Measurements from ENCODE around the gene LACTB.
A peak's percentile ranks its signal among the peaks of the same experiment; 100 is the strongest.

Gene LACTB, protein sequence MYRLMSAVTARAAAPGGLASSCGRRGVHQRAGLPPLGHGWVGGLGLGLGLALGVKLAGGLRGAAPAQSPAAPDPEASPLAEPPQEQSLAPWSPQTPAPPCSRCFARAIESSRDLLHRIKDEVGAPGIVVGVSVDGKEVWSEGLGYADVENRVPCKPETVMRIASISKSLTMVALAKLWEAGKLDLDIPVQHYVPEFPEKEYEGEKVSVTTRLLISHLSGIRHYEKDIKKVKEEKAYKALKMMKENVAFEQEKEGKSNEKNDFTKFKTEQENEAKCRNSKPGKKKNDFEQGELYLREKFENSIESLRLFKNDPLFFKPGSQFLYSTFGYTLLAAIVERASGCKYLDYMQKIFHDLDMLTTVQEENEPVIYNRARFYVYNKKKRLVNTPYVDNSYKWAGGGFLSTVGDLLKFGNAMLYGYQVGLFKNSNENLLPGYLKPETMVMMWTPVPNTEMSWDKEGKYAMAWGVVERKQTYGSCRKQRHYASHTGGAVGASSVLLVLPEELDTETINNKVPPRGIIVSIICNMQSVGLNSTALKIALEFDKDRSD

DNA sequence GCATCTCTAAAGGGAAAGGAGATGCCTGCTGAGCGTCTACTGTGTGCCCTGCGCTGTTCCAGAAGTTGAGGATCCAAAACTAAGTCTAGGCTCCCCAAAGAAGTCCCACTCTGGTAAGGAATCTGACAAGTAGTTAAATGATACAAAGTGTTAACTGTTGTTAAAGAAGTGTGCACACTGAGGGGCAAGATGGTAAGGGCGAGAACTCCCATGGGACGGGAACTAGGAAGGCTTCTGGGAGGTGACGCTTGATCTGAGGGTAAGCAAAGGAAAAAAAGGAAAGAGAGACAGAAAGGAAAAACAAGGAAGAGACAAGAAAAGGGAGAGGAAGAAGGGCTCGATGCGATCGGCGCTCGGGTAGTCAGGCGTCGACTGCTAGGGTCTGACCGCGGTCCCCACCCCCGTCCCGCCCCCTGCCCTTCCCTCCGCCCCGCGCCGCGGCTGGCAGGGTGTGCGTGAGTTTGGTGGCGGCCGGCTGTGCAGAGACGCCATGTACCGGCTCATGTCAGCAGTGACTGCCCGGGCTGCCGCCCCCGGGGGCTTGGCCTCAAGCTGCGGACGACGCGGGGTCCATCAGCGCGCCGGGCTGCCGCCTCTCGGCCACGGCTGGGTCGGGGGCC, at the start of gene LACTB:
Gene LACTB, plus strand, starts transcription at position 480 of the 620 bp plus-strand sequence. Its CDS starts 11 bp downstream, at position 491.
- no peak for TF ChIP-seq JUND (IDR thresholded peaks at IDR 0.05; ENCODE audit: low read depth)
- DNase-seq (ENCODE audit: low read depth in 1 of 2, low spot score in 1 of 2): peak; percentile 67 to 94
- in situ Hi-C loops (cut with HindIII; ENCODE audit: low pct_unique_long_range_greater_than_20kb, low sequenced_read_pairs): no loop called here

DNA sequence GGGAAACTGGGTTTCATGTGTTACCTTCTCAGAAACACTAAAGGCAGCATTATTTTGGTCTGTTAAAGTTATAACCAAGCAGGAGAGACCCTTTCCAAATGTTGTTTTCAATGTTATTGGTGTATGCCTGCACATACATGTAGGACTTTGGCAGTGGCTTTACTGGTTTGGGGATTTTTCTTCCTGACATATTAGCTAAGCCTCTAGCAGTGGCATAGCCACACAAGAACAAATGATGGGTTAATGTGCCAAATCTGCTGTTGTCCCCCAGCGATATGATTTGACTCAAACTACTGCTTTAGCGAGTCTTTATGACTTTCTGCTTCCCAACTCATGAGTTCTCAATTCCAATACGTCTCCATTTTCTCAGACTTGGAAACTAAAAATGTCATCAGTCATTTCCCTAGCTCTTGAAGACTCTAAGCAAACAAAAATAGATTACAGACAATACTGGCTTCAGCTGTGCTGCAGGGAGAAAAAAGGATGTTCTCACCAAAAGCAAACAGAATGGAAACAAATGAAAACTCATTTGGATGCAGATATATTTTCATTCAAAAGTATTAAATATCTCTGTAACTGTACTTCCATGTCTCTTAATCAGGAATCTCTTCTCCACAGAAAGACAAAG, 49.5 kb upstream of the LACTB start:
- in situ Hi-C loops (cut with HindIII; ENCODE audit: low pct_unique_long_range_greater_than_20kb, low sequenced_read_pairs): no loop called here
- no peak for DNase-seq (ENCODE audit: low read depth in 1 of 2, low spot score in 1 of 2)
- no peak for TF ChIP-seq JUND (IDR thresholded peaks at IDR 0.05; ENCODE audit: low read depth)

DNA sequence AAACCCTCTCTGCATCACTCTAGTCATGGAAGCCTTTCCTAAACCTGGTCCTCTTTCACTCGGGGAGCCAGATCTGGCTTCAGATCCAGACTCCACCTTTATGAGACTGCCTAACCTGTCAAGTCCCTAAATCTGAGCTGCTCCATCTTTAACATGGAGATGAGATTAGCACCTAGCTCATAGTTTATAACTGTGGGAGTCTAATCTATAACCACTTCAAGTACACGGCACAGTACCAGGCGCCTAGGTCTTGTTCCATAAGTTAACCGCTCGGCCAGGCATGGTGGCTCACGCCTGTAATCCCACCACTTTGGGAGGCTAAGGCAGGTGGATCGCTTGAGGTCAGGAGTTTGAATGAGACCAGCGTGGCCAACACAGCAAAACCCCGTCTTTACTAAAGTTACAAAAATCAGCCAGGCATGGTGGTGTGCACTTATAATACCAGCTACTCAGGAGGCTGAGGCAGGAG, 48.8 kb upstream of the LACTB start:
- 0 out of 2 replicates have a peak, but pooled peaks have one; percentile 9 for TF ChIP-seq JUND (IDR thresholded peaks at IDR 0.05; ENCODE audit: low read depth)
- in situ Hi-C loops (cut with HindIII; ENCODE audit: low pct_unique_long_range_greater_than_20kb, low sequenced_read_pairs): no loop called here
- no peak for DNase-seq (ENCODE audit: low read depth in 1 of 2, low spot score in 1 of 2)

DNA sequence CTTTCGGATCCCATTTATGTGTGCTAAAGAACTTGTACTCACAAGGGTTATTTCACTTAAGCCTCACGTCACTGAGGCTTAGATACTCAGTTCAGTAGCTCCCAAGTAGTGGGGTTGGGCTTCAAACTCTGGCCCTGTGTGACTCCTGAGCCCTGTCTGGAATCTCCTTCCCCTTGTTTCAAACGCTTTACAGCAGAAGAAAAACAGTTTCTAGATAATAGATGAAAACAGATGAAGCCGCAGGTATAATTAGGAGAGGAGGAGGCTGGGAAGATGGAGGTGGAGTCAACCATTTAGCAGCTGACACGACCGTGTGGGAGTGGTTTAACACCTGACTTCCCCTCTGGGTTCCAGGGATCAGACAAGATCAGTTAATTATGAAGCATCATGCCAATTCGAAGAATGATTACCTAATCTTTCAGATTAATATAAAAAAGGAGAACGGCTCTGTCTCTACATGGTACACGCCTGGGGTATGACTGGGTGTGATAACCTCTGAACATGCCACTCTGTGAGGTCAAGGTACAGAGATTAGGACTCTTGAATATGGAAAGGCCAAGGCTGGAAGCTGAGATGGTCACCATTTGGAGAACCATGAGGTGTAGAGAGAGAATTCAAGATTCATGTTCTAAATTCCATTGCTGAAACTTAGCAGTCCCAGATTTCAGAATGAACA, 48.0 kb upstream of the LACTB start:
- in situ Hi-C loops (cut with HindIII; ENCODE audit: low pct_unique_long_range_greater_than_20kb, low sequenced_read_pairs): no loop called here
- no peak for DNase-seq (ENCODE audit: low read depth in 1 of 2, low spot score in 1 of 2)
- TF ChIP-seq JUND (IDR thresholded peaks at IDR 0.05; ENCODE audit: low read depth): no peak

DNA sequence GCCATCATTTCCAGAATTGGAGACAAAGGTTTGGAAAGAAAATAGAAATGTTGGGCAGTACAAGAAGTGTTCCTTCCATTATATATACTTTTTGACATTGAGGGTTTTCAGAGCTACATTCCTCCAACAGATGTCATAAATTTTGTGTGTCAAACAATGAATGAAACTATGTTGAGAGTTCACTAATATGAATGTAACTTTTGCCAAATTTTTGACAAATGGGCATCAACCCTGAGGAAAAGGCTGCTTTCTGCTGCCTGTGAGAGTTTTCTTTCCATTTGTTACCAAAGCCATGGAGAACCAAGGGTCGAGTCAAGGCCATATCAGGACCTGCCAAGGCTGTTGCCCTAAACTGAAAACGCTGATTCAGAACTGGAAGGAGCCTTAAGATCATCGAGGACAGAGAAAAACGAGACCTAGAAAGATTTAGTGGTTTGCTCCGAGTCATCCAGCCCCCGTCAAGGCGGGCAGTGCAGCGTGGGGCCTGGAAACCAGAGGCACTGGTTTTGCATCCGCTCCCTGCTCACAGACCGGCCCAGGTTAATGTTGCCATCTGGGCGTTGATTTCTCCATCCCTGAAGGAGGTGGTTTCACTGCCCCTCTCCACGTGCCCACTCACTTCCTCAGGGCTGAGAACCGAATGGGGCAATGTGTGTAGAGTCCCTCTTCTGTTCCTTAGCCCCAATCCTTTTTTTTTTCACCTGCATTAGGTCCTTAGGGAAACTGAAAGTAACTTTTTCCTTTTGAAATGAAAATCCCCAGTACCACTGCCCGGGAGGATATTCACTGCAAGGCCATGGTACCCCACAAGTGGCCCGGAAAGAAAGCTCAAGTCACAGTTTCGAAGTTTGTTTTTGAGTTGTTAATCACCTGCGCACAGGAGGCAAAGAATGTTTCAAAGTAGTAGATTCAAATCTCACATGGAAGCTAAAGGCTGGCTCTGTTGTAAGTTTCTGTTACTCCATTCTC, 46.4 kb upstream of the LACTB start:
- in situ Hi-C loops (cut with HindIII; ENCODE audit: low pct_unique_long_range_greater_than_20kb, low sequenced_read_pairs): no loop called here
- no peak for TF ChIP-seq JUND (IDR thresholded peaks at IDR 0.05; ENCODE audit: low read depth)
- DNase-seq (ENCODE audit: low read depth in 1 of 2, low spot score in 1 of 2): no peak

DNA sequence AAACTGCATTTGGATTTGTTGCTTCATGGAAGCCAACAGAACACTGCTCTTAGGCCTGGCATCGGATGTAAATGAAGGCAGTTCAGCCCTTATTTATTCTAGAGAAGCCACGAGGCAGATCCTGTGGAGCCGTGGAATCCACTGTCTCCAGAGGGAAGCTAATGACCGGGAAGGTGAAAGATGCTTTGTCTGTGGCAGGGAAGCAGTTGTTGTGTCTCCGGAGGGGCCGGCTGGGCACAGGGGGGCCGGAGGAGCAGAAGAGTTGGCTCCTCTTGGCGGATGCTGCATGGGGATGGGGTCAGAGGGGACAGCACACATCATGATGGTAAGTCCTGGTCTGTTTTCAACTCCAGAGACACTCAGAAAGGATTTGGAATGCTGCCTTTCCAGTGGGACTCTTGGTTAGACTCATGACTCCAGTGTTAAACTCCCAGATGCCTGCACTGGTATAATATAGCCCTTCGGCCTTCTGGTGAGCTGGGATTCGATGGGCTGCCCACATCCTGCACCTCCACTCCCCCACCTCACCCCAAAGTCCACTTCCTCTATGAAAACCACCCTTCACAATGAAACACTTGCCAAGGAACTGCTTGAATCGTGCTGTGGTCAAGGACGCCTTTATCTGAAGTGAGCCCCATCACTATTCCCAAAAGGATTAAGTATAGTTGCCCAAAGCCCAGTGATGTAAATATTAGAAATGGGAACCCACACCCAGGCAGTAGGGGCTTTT, 45.5 kb upstream of the LACTB start:
- in situ Hi-C loops (cut with HindIII; ENCODE audit: low pct_unique_long_range_greater_than_20kb, low sequenced_read_pairs): no loop called here
- DNase-seq (ENCODE audit: low read depth in 1 of 2, low spot score in 1 of 2): no peak
- TF ChIP-seq JUND (IDR thresholded peaks at IDR 0.05; ENCODE audit: low read depth): no peak

DNA sequence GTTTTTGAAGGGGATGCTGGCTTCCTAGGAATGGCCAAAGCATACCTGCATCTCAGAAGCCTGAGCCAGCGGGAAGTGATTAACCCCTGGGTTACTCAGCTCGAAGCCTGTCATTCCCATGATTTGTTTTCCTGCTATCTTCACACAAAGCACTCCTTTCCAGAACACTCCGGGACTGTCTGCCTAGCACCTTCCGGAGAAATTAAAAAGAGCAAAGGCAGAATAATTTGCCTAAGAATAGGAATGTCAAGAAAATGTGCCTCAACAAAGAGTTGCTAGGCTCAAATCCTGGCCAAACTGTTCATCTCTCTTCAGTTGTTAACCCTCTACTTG, 45.0 kb upstream of the LACTB start:
- in situ Hi-C loops (cut with HindIII; ENCODE audit: low pct_unique_long_range_greater_than_20kb, low sequenced_read_pairs): no loop called here
- DNase-seq (ENCODE audit: low read depth in 1 of 2, low spot score in 1 of 2): no peak
- TF ChIP-seq JUND (IDR thresholded peaks at IDR 0.05; ENCODE audit: low read depth): no peak

DNA sequence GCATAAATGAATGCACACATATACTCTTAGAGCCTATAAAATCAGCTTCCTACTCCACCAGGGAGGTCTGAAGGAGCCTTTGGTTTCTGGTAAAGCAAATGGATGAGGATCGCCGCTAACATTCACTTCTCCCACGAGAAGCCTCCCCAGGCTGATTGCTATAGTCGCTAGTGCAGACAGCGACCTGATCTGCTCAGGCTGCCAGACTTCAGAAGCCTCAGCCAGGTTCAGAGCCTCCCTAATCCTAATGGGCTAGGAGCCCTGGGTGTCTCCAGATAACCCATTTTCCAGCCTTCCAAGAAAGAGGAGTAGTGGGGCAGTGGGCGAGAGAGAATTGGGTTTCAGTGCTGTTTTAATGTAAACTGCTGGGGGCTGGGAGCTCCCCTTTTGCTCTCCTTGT, 43.7 kb upstream of the LACTB start:
- in situ Hi-C loops (cut with HindIII; ENCODE audit: low pct_unique_long_range_greater_than_20kb, low sequenced_read_pairs): no loop called here
- no peak for DNase-seq (ENCODE audit: low read depth in 1 of 2, low spot score in 1 of 2)
- no peak for TF ChIP-seq JUND (IDR thresholded peaks at IDR 0.05; ENCODE audit: low read depth)

DNA sequence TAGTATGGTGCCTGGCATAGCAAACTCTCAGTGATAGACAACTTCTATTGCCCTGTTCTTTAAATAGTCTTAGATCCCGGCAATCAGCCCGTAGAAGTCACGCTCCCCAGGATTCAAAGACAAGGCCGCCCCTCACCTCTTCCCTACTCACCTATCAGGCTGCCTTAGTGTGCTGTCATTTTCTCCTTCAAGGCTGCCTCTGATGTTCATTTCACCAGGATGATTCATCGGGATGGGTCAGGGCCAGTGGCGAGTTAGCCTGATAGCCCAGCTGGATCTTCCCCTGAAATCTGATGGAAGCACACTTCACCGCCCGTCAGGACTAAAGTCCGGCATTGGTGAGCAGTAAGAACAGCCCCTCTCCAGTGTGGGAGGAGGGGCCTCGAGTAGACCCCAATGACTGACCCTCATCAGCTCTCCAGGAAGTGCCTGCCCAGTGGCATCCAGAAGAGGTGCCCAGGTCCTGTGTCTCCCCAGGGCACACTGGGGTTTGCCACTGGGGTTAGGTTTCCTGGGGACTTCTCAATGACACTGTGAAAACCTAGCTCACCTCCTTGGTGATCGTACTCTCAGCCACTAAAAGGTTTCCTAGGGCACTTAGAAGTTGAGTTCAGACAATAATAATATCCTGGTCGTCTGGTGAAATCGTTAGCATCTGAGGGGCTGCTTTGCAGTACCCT, 41.6 kb upstream of the LACTB start:
- TF ChIP-seq JUND (IDR thresholded peaks at IDR 0.05; ENCODE audit: low read depth): no peak
- in situ Hi-C loops (cut with HindIII; ENCODE audit: low pct_unique_long_range_greater_than_20kb, low sequenced_read_pairs): no loop called here
- DNase-seq (ENCODE audit: low read depth in 1 of 2, low spot score in 1 of 2): no peak

DNA sequence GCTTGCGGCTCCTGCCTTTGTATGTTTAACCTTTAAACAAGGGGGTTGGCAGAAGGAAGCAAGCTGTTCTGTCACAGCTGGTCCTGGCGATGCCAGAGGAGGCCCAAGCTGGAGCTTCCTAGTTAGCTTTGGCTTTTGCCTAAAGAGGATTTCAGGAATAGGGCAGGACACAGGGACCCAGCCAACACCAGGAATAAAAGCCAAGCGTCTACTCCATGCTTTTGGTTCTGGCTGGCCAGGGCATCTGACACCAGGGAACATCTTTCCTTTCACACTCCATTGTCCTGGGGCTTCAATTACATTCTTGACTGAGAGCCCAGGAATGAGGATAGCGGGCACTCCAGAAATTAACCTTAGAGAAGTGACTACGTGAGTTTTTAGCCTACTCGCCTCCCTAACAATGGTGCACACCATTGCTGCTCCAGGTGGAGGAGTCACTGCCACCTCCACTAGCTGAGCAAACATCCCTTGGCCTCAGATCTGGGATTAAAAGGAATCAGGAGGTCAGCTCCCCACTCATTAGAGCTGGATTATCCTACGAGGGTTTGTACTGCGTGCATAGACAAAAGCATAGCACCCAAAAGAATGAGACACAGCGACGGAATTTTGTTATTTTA, 40.9 kb upstream of the LACTB start:
- in situ Hi-C loops (cut with HindIII; ENCODE audit: low pct_unique_long_range_greater_than_20kb, low sequenced_read_pairs): no loop called here
- DNase-seq (ENCODE audit: low read depth in 1 of 2, low spot score in 1 of 2): no peak
- no peak for TF ChIP-seq JUND (IDR thresholded peaks at IDR 0.05; ENCODE audit: low read depth)
